ENCODE results near the gene PGLYRP3. TPM values are rescaled to one million over a fixed set of nuclear protein-coding genes. Genes with fewer than 3 reads are reported as not detected.

The PGLYRP3 gene
- total and polyA plus RNA-seq, 9 of the 15 experiments (the other 6 are each of a cell fraction or from before 2014, with no cell fraction given): not detected

GRCh38 chr1:153306303-153307220, 6.2 kb downstream of the PGLYRP3 start:
- H3K9ac ChIP-seq (ENCODE audit: insufficient read depth in 1 of 2, low read depth in 2 of 2, low read length in 2 of 2): no peak overlapping the region
- TF ChIP-seq CEBPB (tag; IDR thresholded peaks at IDR 0.05) (peak; percentile 53), SMAD3 (CRISPR knock-in tag; conservative IDR thresholded peaks at IDR 0.05) (no peak), LARP7 (IDR thresholded peaks at IDR 0.05) (no peak), SPI1 (IDR thresholded peaks at IDR 0.05; ENCODE audit: borderline replicate concordance, low read depth, low read length) (0 out of 2 replicates have a peak, but pooled peaks have one; percentile 16), EP300 (IDR thresholded peaks at IDR 0.05; ENCODE audit: low read length) (no peak), RFX5 (IDR thresholded peaks at IDR 0.05; ENCODE audit: low read depth, low read length) (no peak), FOXA3 (CRISPR knock-in tag; conservative IDR thresholded peaks at IDR 0.05 in 1 of 2, IDR thresholded peaks at IDR 0.05 in 1 of 2) (no peak)
- H3K4me2 ChIP-seq (ENCODE audit: insufficient read depth, low read length): no peak overlapping the region
- FAIRE-seq (no peak), ATAC-seq (no peak), DNase-seq (ENCODE audit: extremely low read depth in 1 of 4, low spot score in 3 of 4) (no peak)
- ChIA-PET POLR2A (no interaction called here), CTCF (ENCODE audit: low intra/inter-chr PET ratio) (no interaction called here)
- no peaks in the 10 kb centered on the region for H3K9me1 ChIP-seq (ENCODE audit: control insufficient read depth, insufficient read depth, low read length)
- intact Hi-C loops (cut with micrococcal nuclease): no loop called here
- no TSS peak for BruUV-seq (replicated peaks)
- H3K4me3 ChIP-seq: no peak overlapping the region
- H3K27ac ChIP-seq (ENCODE audit: extremely low read depth, low read depth, low read length): no peak overlapping the region
- no peaks in the 10 kb centered on the region for H3K9me3 ChIP-seq (replicated peaks; ENCODE audit: control insufficient read depth, insufficient read depth, low read depth, low read length)
- no peaks in the 10 kb centered on the region for H4K20me1 ChIP-seq (replicated peaks; ENCODE audit: control insufficient read depth, insufficient read depth, low read length)
- H3K36me3 ChIP-seq (ENCODE audit: control insufficient read depth, insufficient read depth, low read length): no peaks in the 10 kb centered on the region
- WGBS (ENCODE audit: insufficient coverage, low coverage, missing lambda C conversion rate): 4% methylated on average over 22 of the region's 22 CpGs
- peaks cover 15 to 42% of the 10 kb centered on the region in 2 experiments for H3K27me3 ChIP-seq (ENCODE audit: control insufficient read depth in 2 of 2, insufficient read depth in 2 of 2, low read length in 2 of 2)
- peaks cover 0 to 4% of the 10 kb centered on the region in 2 experiments; a peak in 1 of 5 replicates for H3K4me1 ChIP-seq (replicated peaks in 1 of 2; ENCODE audit: control insufficient read depth in 2 of 2, insufficient read depth in 2 of 2, low read length in 2 of 2)
- H3K79me2 ChIP-seq (ENCODE audit: control insufficient read depth, insufficient read depth, low read length): no peaks in the 10 kb centered on the region
- in situ Hi-C loops (cut with MboI): no loop called here
- no peak overlapping the region for H2AFZ ChIP-seq (ENCODE audit: low read depth, low read length)

All from K562 (cell line).